Measurements from ENCODE around the gene PRDM2.

The PRDM2 gene

DNA sequence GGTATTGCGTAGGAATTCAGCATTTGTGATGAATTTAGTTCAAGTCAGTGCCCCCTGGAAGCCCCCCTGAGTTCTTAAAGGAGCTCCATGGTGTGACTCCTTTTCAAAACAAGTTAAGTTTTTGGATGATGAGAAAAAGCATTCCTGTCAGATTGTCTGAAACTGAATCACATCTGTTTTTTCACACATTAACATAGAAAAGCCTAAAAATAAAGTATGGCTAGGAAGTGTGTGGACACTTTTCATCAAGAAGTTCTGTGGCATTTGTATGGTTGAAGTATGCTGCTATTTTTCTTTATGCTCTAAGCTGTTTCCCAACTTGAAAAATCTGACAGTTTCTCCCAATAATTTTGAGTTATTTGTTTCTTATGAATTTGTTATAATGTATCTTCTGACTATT, 33.7 kb downstream of the PRDM2 start:
- DNase-seq (ENCODE audit: low spot score), result no peak

GRCh38 chr1:13735168-13735930, 35.4 kb downstream of the PRDM2 start:
- no peak for DNase-seq (ENCODE audit: low spot score)

DNA sequence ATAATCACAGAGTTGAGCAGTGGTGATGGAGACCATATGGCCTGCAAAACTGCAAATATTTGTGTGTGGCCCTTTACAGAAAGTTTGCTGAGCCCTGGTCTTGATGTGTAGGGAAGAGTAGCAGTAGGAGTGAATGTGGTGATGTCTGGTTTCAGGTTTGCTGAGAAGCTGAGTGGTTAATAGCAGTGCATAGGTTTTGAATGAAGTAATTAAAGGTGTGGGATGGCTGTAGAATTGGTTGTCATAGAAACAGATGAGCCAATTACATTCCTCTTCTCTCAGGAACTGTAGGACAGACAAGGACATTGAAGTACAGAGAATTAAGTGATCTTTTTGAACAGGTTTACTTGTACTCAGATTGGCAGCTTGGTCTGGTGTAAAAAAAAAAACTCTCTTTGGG, 37.4 kb downstream of the PRDM2 start:
- DNase-seq (ENCODE audit: low spot score), result no peak

DNA sequence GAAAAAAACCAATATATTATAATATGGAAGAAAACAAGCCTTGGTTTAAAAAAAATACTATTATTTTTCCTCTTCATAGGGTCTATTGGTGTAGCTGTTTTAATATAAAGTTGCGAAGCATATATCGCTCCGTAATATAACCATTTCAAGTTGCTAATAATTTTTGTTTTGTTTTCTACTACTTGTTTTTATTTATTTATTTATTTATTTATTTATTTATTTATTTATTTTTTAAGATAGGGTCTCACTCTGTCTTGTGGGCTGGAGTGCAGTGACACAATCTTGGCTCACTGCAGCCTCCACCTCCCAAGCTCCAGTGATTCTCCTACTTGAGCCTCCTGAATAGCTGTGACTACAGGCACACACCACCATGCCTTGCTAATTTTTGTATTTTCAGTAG, 46.4 kb downstream of the PRDM2 start:
- no peak for DNase-seq (ENCODE audit: low spot score)

DNA sequence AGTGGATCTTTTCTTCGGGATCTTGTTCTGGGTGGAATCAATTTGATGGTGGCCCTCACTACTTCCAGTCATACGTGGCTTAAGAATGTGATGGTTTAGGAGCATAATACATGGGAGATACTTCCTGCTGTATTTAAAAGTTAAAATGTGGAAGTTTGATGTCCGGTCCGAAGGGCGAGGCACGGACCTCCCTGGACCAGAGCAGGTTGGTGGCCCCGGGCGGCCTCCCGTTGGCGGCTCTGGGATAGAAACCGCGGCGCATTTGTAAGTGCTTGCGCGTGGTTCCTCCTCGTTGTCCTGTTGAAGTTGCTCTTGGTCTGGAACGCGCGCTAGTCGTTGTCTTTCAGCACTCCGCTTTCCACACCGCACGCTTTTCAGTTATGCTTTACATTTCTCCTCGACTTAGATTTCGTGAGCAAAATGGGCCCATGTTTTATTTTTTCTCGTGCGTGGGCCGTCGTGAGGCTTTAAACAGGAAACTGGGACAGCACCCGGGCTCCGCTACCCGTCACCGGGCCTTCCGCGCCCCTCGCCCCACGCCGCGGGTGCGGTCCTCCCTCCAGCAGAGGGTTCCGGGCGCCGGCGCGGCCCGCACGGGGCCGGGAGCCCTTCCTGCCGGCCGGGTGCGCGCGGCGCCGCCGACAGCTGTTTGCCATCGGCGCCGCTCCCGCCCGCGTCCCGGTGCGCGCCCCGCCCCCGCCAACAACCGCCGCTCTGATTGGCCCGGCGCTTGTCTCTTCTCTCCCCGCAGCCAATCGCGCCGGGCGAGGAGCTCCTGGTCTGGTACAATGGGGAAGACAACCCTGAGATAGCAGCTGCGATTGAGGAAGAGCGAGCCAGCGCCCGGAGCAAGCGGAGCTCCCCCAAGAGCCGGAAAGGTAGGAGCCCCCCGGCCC, 48.9 kb downstream of the PRDM2 start:
- DNase-seq (ENCODE audit: low spot score), result peak; percentile 91

GRCh38 chr1:13749543-13750341, 49.8 kb downstream of the PRDM2 start:
- no peak for DNase-seq (ENCODE audit: low spot score)

DNA sequence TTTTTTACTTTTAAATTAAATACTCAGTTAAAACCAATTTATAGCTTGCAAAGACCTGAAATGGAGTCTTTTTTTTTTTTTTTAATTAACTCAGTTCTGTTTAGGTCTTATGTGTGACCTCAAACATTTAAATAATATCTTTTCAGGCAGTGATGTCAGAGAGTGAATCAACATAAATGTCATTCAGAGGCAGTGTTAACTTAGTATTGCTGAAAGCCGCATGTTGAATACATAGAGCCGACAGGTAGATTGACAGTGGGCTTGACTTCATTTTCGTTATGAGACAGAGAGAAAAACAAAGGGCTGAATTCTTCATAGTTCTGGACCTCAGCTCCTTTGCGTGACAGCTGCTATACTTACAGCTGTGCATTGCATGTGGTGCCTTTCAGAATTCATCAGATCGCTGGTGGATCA, 51.5 kb downstream of the PRDM2 start:
- DNase-seq (ENCODE audit: low spot score), result no peak

DNA sequence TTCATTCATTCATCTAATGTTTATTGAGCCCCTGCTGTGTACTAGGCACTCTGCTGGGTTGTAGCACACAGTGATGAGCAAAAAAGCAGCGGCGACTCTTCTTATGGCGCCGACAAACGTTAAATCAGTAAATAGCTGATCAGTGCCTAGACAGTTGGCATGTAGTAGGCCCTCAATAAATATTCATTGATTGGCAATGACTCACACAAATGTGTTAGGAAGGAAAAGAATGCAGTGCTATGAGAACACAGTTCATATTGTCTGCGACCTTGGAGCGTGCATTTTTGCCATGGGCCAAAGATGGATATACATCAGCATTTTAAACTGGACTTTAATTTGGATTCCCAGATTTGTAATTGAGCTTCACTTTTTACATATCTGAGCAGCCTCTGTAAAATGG, 52.0 kb downstream of the PRDM2 start:
- DNase-seq (ENCODE audit: low spot score), result no peak

DNA sequence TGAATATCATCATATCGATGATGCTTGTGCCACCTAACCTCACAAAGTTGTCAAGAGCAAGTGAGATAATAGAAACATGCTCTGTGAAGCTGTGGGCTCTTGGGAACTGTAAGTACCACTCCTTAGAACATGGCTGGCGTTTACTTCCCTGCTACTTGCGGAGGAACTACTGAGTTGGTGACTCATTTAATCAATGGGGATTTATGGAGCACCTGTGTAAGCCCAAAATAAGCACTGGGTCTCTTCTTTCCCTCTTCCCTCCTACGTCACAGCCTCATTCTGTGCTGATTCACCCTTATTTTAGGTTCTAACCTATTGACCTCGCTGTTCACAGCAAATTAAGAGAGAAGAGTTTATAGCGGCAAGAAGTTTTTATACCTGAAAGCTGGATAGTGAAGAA, 52.9 kb downstream of the PRDM2 start:
- DNase-seq (ENCODE audit: low spot score), result no peak

- no peak for DNase-seq (ENCODE audit: low spot score)
Observed at GRCh38 chr1:13753636-13754402, 53.8 kb downstream of the PRDM2 start.

GRCh38 chr1:13754510-13755103, 54.6 kb downstream of the PRDM2 start:
- no peak for DNase-seq (ENCODE audit: low spot score)

- DNase-seq (ENCODE audit: low spot score), result no peak
Observed at GRCh38 chr1:13756557-13757315, 56.7 kb downstream of the PRDM2 start.

GRCh38 chr1:13757693-13758092, 57.7 kb downstream of the PRDM2 start:
- no peak for DNase-seq (ENCODE audit: low spot score)

- DNase-seq (ENCODE audit: low spot score), result no peak
Observed at GRCh38 chr1:13759072-13759471, 59.1 kb downstream of the PRDM2 start.

DNA sequence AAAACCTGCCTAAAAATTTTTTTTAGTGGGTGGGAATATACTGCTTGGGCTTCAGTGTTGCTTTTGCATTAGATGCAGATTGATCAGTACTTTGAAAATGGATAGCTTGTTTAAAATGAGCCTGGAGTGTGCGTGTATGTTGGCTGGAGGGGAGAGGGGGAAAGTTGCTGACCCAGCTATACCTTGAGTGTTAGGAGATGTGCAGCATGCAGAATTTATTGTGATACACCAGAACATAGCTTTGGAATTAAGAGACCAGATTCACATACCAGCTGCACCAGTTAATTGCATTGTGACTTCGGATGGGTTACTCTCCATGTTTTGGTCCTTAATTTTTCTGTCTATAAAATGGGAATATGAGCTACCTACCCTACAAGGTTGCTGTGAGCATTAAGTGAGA, 60.4 kb downstream of the PRDM2 start:
- DNase-seq (ENCODE audit: low spot score), result no peak

GRCh38 chr1:13760921-13761320, 60.9 kb downstream of the PRDM2 start:
- DNase-seq (ENCODE audit: low spot score), result no peak

GRCh38 chr1:13761883-13762282, 61.9 kb downstream of the PRDM2 start:
- DNase-seq (ENCODE audit: low spot score), result no peak

GRCh38 chr1:13762642-13763041, 62.7 kb downstream of the PRDM2 start:
- no peak for DNase-seq (ENCODE audit: low spot score)

DNA sequence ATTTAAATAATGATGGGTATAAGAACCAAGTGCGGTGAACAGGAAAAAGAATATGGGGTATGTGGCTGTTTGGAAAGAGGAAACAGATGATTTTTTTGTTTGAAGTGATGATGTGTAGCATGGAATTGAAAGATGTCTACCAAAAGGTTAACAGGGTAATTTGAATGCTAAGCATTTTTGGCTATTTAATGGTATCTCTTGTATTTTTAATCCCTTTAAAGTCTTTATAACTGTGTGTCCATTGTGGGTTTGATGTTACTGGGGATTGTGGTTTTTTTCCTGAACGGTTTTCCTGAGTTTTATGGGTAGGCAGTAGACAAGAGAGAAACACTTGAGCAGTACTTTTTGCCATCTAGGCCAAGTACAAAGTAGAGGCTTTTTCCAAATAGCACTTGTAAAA, 63.2 kb downstream of the PRDM2 start:
- no peak for DNase-seq (ENCODE audit: low spot score)

DNA sequence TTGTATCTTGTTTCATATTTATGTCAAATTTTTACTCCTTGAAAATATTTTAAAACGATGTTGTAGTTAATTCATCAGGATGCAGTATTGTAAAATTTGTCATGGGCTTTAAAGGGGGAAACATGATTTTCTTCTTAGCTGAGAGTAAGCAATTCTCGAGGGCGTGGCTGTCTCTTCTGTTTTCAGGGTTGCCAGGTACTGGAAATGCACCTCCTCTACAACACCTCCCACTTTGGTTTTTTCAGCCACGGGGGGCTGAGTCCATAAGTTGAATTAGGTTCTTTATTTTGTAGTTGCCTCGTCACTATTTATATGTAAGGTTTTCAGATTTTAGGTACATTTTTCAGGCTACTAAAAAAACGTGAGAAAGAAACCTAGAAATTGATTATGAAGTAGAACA, 64.0 kb downstream of the PRDM2 start:
- no peak for DNase-seq (ENCODE audit: low spot score)
